ENCODE measurements around the gene EIF2B4.

The EIF2B4 gene

GRCh38 chr2:27370026-27370815 is at the start of gene EIF2B4, which contains the start of gene SNX17:
TSS of gene EIF2B4 (minus strand) at chr2:27370338. CDS start at chr2:27370314, 24 bp downstream.
TSS of gene SNX17 (plus strand) at chr2:27370616. CDS start at chr2:27370744, 128 bp downstream.
- peak; percentile 99 for DNase-seq (ENCODE audit: low spot score)

- no peak for DNase-seq (ENCODE audit: low spot score)
Observed at GRCh38 chr2:27416151-27416550, 46.0 kb upstream of the EIF2B4 start.

GRCh38 chr2:27412419-27413152 is 42.4 kb upstream of the EIF2B4 start:
- no peak for DNase-seq (ENCODE audit: low spot score)

GRCh38 chr2:27409321-27410073 is 39.4 kb upstream of the EIF2B4 start, which contains the start of gene PPM1G:
TSS of gene PPM1G (minus strand) at chr2:27409591. CDS start at chr2:27409422, 169 bp downstream.
- DNase-seq (ENCODE audit: low spot score) = peak; percentile 94

- no peak for DNase-seq (ENCODE audit: low spot score)
Observed at GRCh38 chr2:27408601-27409320, 38.6 kb upstream of the EIF2B4 start.

GRCh38 chr2:27407798-27408491 is 37.8 kb upstream of the EIF2B4 start:
- no peak for DNase-seq (ENCODE audit: low spot score)

- no peak for DNase-seq (ENCODE audit: low spot score)
Observed at GRCh38 chr2:27400348-27401135, 30.4 kb upstream of the EIF2B4 start.

GRCh38 chr2:27398962-27399361 is 28.8 kb upstream of the EIF2B4 start:
- no peak for DNase-seq (ENCODE audit: low spot score)

GRCh38 chr2:27393225-27393624 is 23.1 kb upstream of the EIF2B4 start:
- DNase-seq (ENCODE audit: low spot score) = no peak

GRCh38 chr2:27390822-27391679 is 20.9 kb upstream of the EIF2B4 start:
- no peak for DNase-seq (ENCODE audit: low spot score)

- no peak for DNase-seq (ENCODE audit: low spot score)
Observed at GRCh38 chr2:27381577-27382181, 11.5 kb upstream of the EIF2B4 start.

- peak; percentile 97 for DNase-seq (ENCODE audit: low spot score)
Observed at GRCh38 chr2:27380626-27381545, 10.7 kb upstream of the EIF2B4 start, which contains the start of gene ZNF513. TSS of gene ZNF513 (minus strand) at chr2:27380734. CDS start at chr2:27380526, 208 bp downstream.

GRCh38 chr2:27379836-27380625 is 9.9 kb upstream of the EIF2B4 start:
- peak; percentile 72 for DNase-seq (ENCODE audit: low spot score)

GRCh38 chr2:27379383-27379835 is 9.3 kb upstream of the EIF2B4 start:
- DNase-seq (ENCODE audit: low spot score) = no peak

GRCh38 chr2:27378809-27379290 is 8.7 kb upstream of the EIF2B4 start:
- no peak for DNase-seq (ENCODE audit: low spot score)

GRCh38 chr2:27378096-27378808 is 8.1 kb upstream of the EIF2B4 start:
- DNase-seq (ENCODE audit: low spot score) = no peak

Data from putamen (tissue), 1 donor.